ENCODE results near the gene WNT10A. TPM values are rescaled to one million over a fixed set of nuclear protein-coding genes. Genes with fewer than 3 reads are reported as not detected.
"Not testable (repeated sequence)": the region's sequence is repeated elsewhere in the genome, so short reads cannot be mapped to it uniquely, and the experiment has no call there.

WNT10A gene
- total RNA-seq, 1 donor from 2014 or later = 2.4 TPM

DNA sequence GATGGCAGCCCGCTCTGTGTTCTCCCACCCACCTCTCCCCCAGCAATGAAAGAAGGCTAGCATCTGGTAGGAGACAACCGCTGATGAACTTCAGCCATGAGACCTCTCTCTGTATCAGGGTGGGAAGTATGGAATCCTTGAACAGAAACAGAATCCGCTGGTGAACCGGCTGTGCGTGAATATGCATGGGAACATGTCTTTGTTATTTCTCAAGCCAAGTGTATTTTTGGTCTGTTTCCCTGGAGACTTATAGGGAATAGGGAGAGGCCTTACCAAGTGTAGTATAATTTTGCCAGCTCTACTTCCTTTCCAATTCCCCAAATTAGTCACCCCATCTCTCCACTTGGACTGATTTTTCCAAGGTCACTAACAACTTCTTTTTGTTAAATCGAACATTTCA is 30.1 kb downstream of the WNT10A start:
- H3K36me3 ChIP-seq (ENCODE audit: control insufficient read depth, insufficient read depth, low read length) = no peaks in the 10 kb centered on the region
- no peak for DNase-seq (ENCODE audit: low read depth)
- no peak overlapping the region for H3K4me3 ChIP-seq (ENCODE audit: low read depth, low read length)
- H3K27me3 ChIP-seq (ENCODE audit: control insufficient read depth, insufficient read depth, low read length) = no peaks in the 10 kb centered on the region
- no peak for FAIRE-seq
- TF ChIP-seq, protein P1, sequence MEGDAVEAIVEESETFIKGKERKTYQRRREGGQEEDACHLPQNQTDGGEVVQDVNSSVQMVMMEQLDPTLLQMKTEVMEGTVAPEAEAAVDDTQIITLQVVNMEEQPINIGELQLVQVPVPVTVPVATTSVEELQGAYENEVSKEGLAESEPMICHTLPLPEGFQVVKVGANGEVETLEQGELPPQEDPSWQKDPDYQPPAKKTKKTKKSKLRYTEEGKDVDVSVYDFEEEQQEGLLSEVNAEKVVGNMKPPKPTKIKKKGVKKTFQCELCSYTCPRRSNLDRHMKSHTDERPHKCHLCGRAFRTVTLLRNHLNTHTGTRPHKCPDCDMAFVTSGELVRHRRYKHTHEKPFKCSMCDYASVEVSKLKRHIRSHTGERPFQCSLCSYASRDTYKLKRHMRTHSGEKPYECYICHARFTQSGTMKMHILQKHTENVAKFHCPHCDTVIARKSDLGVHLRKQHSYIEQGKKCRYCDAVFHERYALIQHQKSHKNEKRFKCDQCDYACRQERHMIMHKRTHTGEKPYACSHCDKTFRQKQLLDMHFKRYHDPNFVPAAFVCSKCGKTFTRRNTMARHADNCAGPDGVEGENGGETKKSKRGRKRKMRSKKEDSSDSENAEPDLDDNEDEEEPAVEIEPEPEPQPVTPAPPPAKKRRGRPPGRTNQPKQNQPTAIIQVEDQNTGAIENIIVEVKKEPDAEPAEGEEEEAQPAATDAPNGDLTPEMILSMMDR (IDR thresholded peaks at IDR 0.05; ENCODE audit: insufficient read depth, low read length, severe bottlenecking) = no peak

GRCh38 chr2:218920504-218920903 is 39.9 kb downstream of the WNT10A start:
- FAIRE-seq (no peak), DNase-seq (ENCODE audit: low read depth) (no peak)
- Histone ChIP-seq H3K4me3 (ENCODE audit: low read depth, low read length) (no peak overlapping the region), H3K27me3 (ENCODE audit: control insufficient read depth, insufficient read depth, low read length) (peaks cover 2% of the 10 kb centered on the region), H3K36me3 (ENCODE audit: control insufficient read depth, insufficient read depth, low read length) (no peaks in the 10 kb centered on the region)
- TF ChIP-seq, protein P1 (IDR thresholded peaks at IDR 0.05; ENCODE audit: insufficient read depth, low read length, severe bottlenecking) = no peak

DNA sequence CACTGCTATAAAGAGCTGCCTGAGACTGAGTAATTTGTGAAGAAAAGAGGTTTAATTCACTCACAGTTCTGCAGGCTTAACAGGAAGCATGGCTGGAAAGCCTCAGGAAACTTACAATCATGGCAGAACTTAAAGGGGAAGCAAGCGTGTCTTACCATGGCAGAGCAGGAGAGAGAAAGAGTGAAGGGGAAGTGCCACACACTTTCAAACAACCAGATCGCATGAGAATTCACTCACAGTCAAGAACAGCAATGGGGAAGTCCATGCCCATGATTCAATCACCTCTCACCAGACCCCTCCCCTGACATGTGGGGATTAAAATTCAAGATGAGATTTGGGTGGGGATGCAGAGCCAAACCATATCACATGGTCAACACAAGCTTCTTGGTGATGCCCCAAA is 44.1 kb downstream of the WNT10A start:
- DNase-seq (ENCODE audit: low read depth) (no peak), FAIRE-seq (no peak)
- H3K36me3 ChIP-seq (ENCODE audit: control insufficient read depth, insufficient read depth, low read length) = no peaks in the 10 kb centered on the region
- H3K4me3 ChIP-seq (ENCODE audit: low read depth, low read length) = no peak overlapping the region
- TF ChIP-seq, protein P1 (IDR thresholded peaks at IDR 0.05; ENCODE audit: insufficient read depth, low read length, severe bottlenecking) = no peak
- H3K27me3 ChIP-seq (ENCODE audit: control insufficient read depth, insufficient read depth, low read length) = peaks cover 2% of the 10 kb centered on the region

- no peak overlapping the region for H3K4me3 ChIP-seq (ENCODE audit: low read depth, low read length)
- TF ChIP-seq, protein P1 (IDR thresholded peaks at IDR 0.05; ENCODE audit: insufficient read depth, low read length, severe bottlenecking) = no peak
- no peak for DNase-seq (ENCODE audit: low read depth)
- H3K27me3 ChIP-seq (ENCODE audit: control insufficient read depth, insufficient read depth, low read length) = peaks cover 2% of the 10 kb centered on the region
- no peaks in the 10 kb centered on the region for H3K36me3 ChIP-seq (ENCODE audit: control insufficient read depth, insufficient read depth, low read length)
- no peak for FAIRE-seq
These were observed 44.8 kb downstream of the WNT10A start for GRCh38 chr2:218925434-218925833.

GRCh38 chr2:218927422-218927821 is 46.8 kb downstream of the WNT10A start:
- peaks cover 2% of the 10 kb centered on the region for H3K27me3 ChIP-seq (ENCODE audit: control insufficient read depth, insufficient read depth, low read length)

GRCh38 chr2:218927876-218928275 is 47.2 kb downstream of the WNT10A start:
- TF ChIP-seq, protein P1 (IDR thresholded peaks at IDR 0.05; ENCODE audit: insufficient read depth, low read length, severe bottlenecking) = no peak
- H3K27me3 ChIP-seq (ENCODE audit: control insufficient read depth, insufficient read depth, low read length) = peaks cover 3% of the 10 kb centered on the region
- FAIRE-seq (no peak), DNase-seq (ENCODE audit: low read depth) (no peak)
- H3K36me3 ChIP-seq (ENCODE audit: control insufficient read depth, insufficient read depth, low read length) = no peaks in the 10 kb centered on the region
- no peak overlapping the region for H3K4me3 ChIP-seq (ENCODE audit: low read depth, low read length)

More at GRCh38 chr2:218927422-218927821, 46.8 kb downstream of the WNT10A start:
- FAIRE-seq (no peak), DNase-seq (ENCODE audit: low read depth) (no peak)
- H3K4me3 ChIP-seq (ENCODE audit: low read depth, low read length) = no peak overlapping the region
- TF ChIP-seq, protein P1 (IDR thresholded peaks at IDR 0.05; ENCODE audit: insufficient read depth, low read length, severe bottlenecking) = no peak
- H3K36me3 ChIP-seq (ENCODE audit: control insufficient read depth, insufficient read depth, low read length) = no peaks in the 10 kb centered on the region

GRCh38 chr2:218930488-218930887 is 49.8 kb downstream of the WNT10A start:
- not testable (repeated sequence) for FAIRE-seq; DNase-seq (ENCODE audit: low read depth); H3K36me3 ChIP-seq (ENCODE audit: control insufficient read depth, insufficient read depth, low read length); H3K27me3 ChIP-seq (ENCODE audit: control insufficient read depth, insufficient read depth, low read length); H3K4me3 ChIP-seq (ENCODE audit: low read depth, low read length)

GRCh38 chr2:218931751-218932150 is 51.1 kb downstream of the WNT10A start:
- not testable (repeated sequence) for H3K4me3 ChIP-seq (ENCODE audit: low read depth, low read length); DNase-seq (ENCODE audit: low read depth); H3K27me3 ChIP-seq (ENCODE audit: control insufficient read depth, insufficient read depth, low read length); H3K36me3 ChIP-seq (ENCODE audit: control insufficient read depth, insufficient read depth, low read length); FAIRE-seq
